Gastroesophageal sphincter (tissue), 4 donors: Measurements from ENCODE around the gene NEO1. TPM values are rescaled to one million over a fixed set of nuclear protein-coding genes. Genes with fewer than 3 reads are reported as not detected.

Experiments
- ATAC-seq: fragments of 150-250 bp; one replicate; pipeline ENCODE4 v1.9.1; 2016; ENCODE audit warnings: mild to moderate bottlenecking, moderate library complexity
- H3K27ac ChIP-seq, 4 donors: fragments of 200-600 bp; sonication (generic) in 3 of 4; 1 replicate in 3 of 4; 2 replicates in 1 of 4; pipeline ENCODE4 v1.5.1; 2016 to 2019
- H3K27me3 ChIP-seq: fragments of 200-600 bp; sonication (generic); one replicate; pipeline ENCODE4 v1.5.1; 2019
- H3K36me3 ChIP-seq, 2 donors: fragments of 200-600 bp; sonication (generic); one replicate each; pipeline ENCODE4 v1.5.1; 2019; ENCODE audit warnings: control low read depth in 1 of 2
- H3K4me1 ChIP-seq, 3 donors: fragments of 200-600 bp; sonication (generic); 1 replicate in 2 of 3; 2 replicates in 1 of 3; pipeline ENCODE4 v1.5.1; 2016 to 2019; ENCODE audit warnings: control low read depth in 2 of 3
- H3K4me3 ChIP-seq, 2 donors: fragments of 200-600 bp; sonication (generic); one replicate each; pipeline ENCODE4 v1.5.1; 2019; ENCODE audit warnings: mild to moderate bottlenecking in 1 of 2, moderate library complexity in 1 of 2
- H3K9me3 ChIP-seq, 3 donors: fragments of 200-600 bp; sonication (generic); one replicate each; pipeline ENCODE4 v1.5.1; 2017 to 2019; ENCODE audit warnings: control low read depth in 2 of 3
- CTCF ChIP-seq, 4 experiments: fragments of 200-600 bp in 2 of 4; fragments of 450-650 bp in 2 of 4; sonication (generic) in 1 of 4; IDR thresholded peaks; one replicate each; pipeline ENCODE4 v1.5.1; 2017 to 2019; ENCODE audit warnings: antibody characterized with exemption in 4 of 4, mild to moderate bottlenecking in 2 of 4, moderate library complexity in 2 of 4
- EP300 ChIP-seq: sonication (generic); formaldehyde crosslinking; IDR thresholded peaks from one replicate; pipeline ENCODE4 v1.6.1; 2017; ENCODE audit warnings: antibody characterized with exemption, mild to moderate bottlenecking
- POLR2A ChIP-seq, 2 donors: fragments of 450-650 bp; IDR thresholded peaks; one replicate each; pipeline ENCODE4 v1.6.1; 2017; ENCODE audit warnings: antibody characterized with exemption in 2 of 2, mild to moderate bottlenecking in 2 of 2, moderate library complexity in 1 of 2
- POLR2AphosphoS5 ChIP-seq: sonication (generic); formaldehyde crosslinking; IDR thresholded peaks from one replicate; pipeline ENCODE4 v1.6.1; 2017; ENCODE audit warnings: antibody characterized with exemption
- WGBS, 2 donors: methylation state at CpG; one replicate each; pipeline ENCODE4 v1.1.5; 2018; ENCODE audit warnings: low coverage in 1 of 2; 5-methylcytosine and 5-hydroxymethylcytosine counted together
- total RNA-seq, 4 donors: library from RNA; depleted of rRNA; stranded (reverse); fragments of >200 nt; gene quantifications; one replicate each; pipeline ENCODE4 v1.1.0, GENCODE V29; 2016

NEO1 gene
- total RNA-seq, 4 donors from 2014 or later: 28.3 to 61.7 (median 36.1) TPM

- ATAC-seq: no peak
- no peaks in the 10 kb centered on the region for H3K4me1 ChIP-seq
- H3K4me3 ChIP-seq: no peak overlapping the region
- H3K9me3 ChIP-seq: no peaks in the 10 kb centered on the region
- no peaks in the 10 kb centered on the region for H3K36me3 ChIP-seq
- TF ChIP-seq POLR2A (IDR thresholded peaks at IDR 0.05) (no peak), CTCF (IDR thresholded peaks at IDR 0.05) (no peak), EP300 (no peak), POLR2AphosphoS5 (no peak)
- peaks cover 48% of the 10 kb centered on the region for H3K27me3 ChIP-seq
- H3K27ac ChIP-seq: no peak overlapping the region
- 38% methylated on average over 4 of the region's 4 CpGs; no CpG with 5 or more reads in 1 of the 2 donors for WGBS, 2 donors
These were observed 273.9 kb downstream of the NEO1 start for GRCh38 chr15:73326157-73326556.

- no peak overlapping the region for H3K4me3 ChIP-seq
- ATAC-seq: no peak
- H3K36me3 ChIP-seq: no peaks in the 10 kb centered on the region
- H3K9me3 ChIP-seq: no peaks in the 10 kb centered on the region
- 78 to 79% methylated on average over 4 to 5 of the region's 12 CpGs for WGBS, 2 donors
- H3K27me3 ChIP-seq: peaks cover 28% of the 10 kb centered on the region
- no peak overlapping the region for H3K27ac ChIP-seq
- TF ChIP-seq POLR2A (IDR thresholded peaks at IDR 0.05) (no peak), POLR2AphosphoS5 (no peak), CTCF (IDR thresholded peaks at IDR 0.05) (no peak), EP300 (no peak)
- H3K4me1 ChIP-seq: no peaks in the 10 kb centered on the region
These were observed 276.0 kb downstream of the NEO1 start for GRCh38 chr15:73328149-73328820.

GRCh38 chr15:73328981-73329380 lies 276.7 kb downstream of the NEO1 start:
- H3K36me3 ChIP-seq: no peaks in the 10 kb centered on the region
- no peaks in the 10 kb centered on the region for H3K9me3 ChIP-seq
- ATAC-seq: no peak
- TF ChIP-seq CTCF (IDR thresholded peaks at IDR 0.05): no peak
- no peak for TF ChIP-seq POLR2A (IDR thresholded peaks at IDR 0.05)
- TF ChIP-seq POLR2AphosphoS5: no peak
- no peak for TF ChIP-seq EP300
- H3K27ac ChIP-seq: no peak overlapping the region
- WGBS, 2 donors: 75 to 80% methylated on average over 1 to 8 of the region's 10 CpGs
- H3K4me3 ChIP-seq: no peak overlapping the region
- no peaks in the 10 kb centered on the region for H3K4me1 ChIP-seq
- H3K27me3 ChIP-seq: peaks cover 22% of the 10 kb centered on the region

GRCh38 chr15:73329501-73330200 lies 277.4 kb downstream of the NEO1 start:
- WGBS, 2 donors: 75 to 100% methylated on average over 2 to 4 of the region's 21 CpGs

More at GRCh38 chr15:73329501-73330200, 277.4 kb downstream of the NEO1 start:
- Histone ChIP-seq H3K27me3 (peaks cover 16% of the 10 kb centered on the region), H3K9me3 (no peaks in the 10 kb centered on the region), H3K4me3 (no peak overlapping the region), H3K27ac (no peak overlapping the region), H3K36me3 (no peaks in the 10 kb centered on the region), H3K4me1 (no peaks in the 10 kb centered on the region)
- TF ChIP-seq POLR2AphosphoS5 (no peak), EP300 (no peak), CTCF (IDR thresholded peaks at IDR 0.05) (no peak), POLR2A (IDR thresholded peaks at IDR 0.05) (no peak)
- no peak for ATAC-seq
